Left renal cortex interstitium (tissue), 4 donors: ENCODE measurements around the gene CBX5. TPM values are rescaled to one million over a fixed set of nuclear protein-coding genes. Genes with fewer than 3 reads are reported as not detected.
A peak's percentile ranks its signal among the peaks of the same experiment; 100 is the strongest.
"Not testable (repeated sequence)": the region's sequence is repeated elsewhere in the genome, so short reads cannot be mapped to it uniquely, and the experiment has no call there.

ENCODE experiments used
- DNase-seq, 4 donors: peaks; one replicate each; pipeline ENCODE4 v3.0.0-alpha.2; 2013; ENCODE audit warnings: low read depth in 4 of 4, low spot score in 2 of 4, missing footprints in 1 of 4
- polyA plus RNA-seq, 4 donors: library from polyadenylated mRNA; unstranded; fragments of 120-200 nt; gene quantifications; one replicate each; pipeline ENCODE4 v1.2.1, GENCODE V29; 2013; ENCODE audit not compliant: insufficient read length in 4 of 4

The CBX5 gene
- polyA plus RNA-seq, 4 donors, result 106 to 135 (median 121) TPM

DNA sequence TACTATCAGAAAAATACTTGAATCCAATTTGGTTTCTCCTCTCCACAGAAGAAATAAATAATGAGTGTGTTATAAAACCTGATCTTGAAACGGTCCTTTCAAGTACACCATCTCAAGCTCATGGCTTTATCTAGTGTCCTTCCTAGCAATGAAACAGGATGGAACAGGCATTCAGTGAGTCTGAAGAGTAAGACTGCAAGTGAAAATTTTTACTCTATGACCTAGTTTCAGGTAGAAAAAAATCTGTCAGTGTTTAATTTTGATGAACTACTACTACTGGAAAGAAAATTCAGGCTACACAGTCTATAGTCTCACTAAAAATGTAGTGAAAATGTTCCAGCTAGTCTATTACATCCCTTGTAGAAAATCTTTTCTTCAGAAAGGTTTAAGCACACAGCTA, 7.7 kb downstream of the CBX5 start:
- DNase-seq, result no peak

GRCh38 chr12:54270345-54270744, 9.6 kb downstream of the CBX5 start:
- no peak for DNase-seq

- DNase-seq, result no peak
Measured at GRCh38 chr12:54266852-54267251, 13.1 kb downstream of the CBX5 start.

DNA sequence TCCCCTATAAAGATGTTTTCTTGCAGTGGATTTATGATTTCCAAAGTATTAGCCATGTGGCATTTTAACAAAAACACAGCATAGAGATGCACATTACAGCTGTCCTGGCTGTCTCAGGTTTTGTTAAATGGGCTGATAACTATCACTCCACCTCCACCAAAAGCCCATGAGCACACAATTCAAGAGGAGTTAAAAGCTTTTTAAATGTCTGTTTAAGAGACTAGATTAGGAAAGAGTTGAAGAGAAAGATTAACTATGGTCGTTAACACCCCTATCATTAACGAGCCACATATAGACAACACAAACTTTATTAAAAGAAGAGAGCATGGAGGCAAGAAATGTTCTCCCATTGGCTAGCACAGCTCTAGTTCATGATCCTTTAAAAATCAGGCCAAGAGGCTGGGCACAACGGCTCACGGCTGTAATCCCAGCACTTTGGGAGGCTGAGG, 14.5 kb downstream of the CBX5 start:
- no peak for DNase-seq

- DNase-seq, result no peak
Measured at GRCh38 chr12:54262403-54262925, 17.5 kb downstream of the CBX5 start.

- no peak for DNase-seq
Measured at GRCh38 chr12:54261815-54262402, 18.0 kb downstream of the CBX5 start.

DNA sequence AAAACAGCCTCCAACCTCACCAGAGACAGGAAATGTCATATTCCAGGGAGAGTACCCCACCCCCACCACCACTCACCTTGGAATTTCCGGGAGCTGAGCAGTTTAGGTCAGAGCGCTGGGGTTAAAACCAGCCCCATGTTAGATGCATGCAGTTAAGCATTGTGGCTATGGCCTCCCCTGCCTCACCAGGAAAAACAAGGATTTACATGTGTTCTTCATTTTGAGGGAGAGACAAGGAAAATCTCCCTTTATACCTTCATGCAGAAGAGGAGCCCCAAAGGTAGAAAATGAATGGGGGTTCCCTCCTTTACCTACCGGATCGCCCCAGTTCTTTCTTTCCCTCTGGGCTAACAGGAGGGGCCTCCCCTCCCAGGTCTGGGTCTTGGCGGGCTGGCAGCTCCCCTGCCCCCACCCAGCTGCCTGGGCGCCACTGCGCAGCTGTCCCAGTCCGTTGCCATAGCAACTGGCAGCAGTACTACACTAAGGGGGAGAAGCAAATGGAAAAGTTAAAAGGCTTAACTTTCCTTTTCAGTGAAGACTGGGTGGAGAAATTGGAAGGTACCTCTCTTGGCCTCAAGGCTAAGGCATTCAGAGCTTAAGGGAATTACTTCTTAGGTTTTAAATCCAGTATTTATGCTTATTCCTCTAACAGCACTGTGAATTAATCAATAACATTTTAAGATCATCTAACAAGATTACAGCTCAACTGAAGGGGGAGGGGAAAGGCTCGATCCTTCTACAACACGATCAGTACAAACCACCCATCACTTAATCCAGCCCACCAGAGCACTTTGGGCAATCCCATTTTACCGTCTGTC, 20.5 kb downstream of the CBX5 start:
- peak; percentile 79 to 88 (median 86) for DNase-seq

- no peak for DNase-seq
Measured at GRCh38 chr12:54258201-54258681, 21.7 kb downstream of the CBX5 start.

GRCh38 chr12:54257332-54257731, 22.6 kb downstream of the CBX5 start:
- DNase-seq, result no peak

- DNase-seq, result no peak
Measured at GRCh38 chr12:54253240-54253639, 26.7 kb downstream of the CBX5 start.

GRCh38 chr12:54251667-54252284, 28.1 kb downstream of the CBX5 start:
- no peak for DNase-seq

DNA sequence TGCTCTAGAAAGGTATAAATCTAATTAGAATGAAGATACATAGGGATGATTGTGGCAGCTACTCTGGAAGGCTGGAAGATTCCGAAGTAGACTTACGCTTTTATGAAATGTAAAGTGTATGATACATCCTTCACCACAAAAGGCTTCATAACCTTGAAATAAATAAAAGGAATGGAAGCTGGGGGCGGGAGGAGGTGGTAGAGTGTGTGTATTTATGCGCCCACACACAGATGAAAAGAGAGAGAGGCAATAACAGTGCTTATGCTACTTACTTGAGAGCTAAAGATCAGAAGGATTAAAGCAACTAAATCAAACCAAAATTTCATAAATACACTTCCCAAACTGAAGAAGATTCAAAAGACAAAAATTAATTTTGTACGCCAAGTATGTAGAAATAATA, 30.4 kb downstream of the CBX5 start:
- no peak for DNase-seq

DNA sequence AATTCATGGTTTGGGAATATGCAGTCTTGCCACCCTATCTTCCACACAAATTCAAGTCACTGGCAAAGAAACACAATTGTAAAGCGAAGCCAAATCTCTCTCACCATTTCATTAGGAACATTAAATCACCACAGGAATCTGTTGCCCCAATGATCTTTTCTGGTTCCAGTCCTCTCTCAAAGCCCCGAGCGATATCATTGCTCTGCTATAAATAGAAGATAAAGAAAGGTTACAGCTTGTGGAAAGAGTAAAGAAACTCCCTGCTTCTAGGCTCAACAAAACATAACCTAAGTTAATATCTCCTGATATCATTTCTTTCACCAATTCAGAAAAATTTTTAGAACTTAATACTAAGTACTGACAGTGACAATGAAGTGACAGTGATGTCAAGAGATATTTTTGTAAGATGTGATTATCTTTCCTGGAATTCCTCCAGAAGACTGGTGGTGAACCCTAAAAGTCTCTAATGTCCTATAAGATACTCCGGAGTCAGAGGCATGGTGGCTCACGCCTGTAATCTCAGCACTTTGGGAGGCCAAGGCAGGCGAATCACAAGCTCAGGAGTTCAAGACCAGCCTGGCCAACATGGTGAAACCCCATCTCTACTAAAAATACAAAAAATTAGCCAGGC, 33.8 kb downstream of the CBX5 start:
- no peak for DNase-seq

DNA sequence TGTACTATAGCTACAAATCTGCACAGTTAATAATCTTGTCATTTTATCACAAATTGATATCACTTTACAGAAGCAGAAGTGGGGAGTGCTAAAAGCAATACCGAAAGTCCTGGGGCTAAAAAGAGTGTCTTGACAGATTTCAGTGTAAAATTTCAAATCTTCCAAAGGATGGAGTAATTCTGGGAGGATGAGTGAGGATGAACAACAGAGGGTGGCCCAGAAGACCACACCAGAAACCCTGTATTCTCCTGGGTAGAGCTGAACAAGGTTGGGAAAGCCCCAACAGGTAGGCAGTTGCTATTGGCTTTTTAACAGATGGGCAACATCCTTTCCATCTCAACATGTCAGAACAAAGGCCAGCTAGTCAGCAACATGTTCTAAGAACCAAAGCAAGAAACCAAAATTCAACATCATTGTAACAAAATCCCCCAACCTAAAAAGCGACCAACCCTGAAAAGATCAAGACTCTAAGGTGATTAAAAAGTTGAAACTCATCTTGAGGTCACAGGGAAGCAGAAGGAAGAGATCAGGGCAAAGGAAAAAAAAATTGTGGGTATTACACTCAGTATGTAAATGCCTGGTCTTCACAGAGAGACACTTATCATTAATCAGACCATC, 38.8 kb downstream of the CBX5 start:
- no peak for DNase-seq

- DNase-seq, result no peak
Measured at GRCh38 chr12:54240129-54240528, 39.8 kb downstream of the CBX5 start.

- no peak for DNase-seq
Measured at GRCh38 chr12:54239620-54240019, 40.3 kb downstream of the CBX5 start.

- DNase-seq, result no peak
Measured at GRCh38 chr12:54238531-54238930, 41.4 kb downstream of the CBX5 start.

DNA sequence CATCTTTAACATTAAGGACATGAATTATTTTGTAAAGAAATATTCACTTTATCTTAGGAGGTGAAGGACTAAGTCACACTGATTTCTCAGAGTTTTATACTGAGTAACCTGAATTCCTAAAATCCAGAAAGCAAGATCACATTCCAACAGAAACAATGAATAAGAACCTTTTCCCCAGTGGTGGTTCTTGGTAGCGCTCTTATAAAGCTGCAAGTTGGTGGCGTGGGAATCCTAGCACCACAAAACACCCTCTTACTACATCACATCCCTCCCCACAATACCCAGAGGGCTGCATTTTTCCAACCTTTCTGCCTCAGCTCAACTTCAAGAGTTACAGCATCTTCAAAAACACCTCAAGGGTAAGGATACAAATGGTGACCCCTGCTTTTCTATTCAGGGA, 47.1 kb downstream of the CBX5 start:
- DNase-seq, result no peak

DNA sequence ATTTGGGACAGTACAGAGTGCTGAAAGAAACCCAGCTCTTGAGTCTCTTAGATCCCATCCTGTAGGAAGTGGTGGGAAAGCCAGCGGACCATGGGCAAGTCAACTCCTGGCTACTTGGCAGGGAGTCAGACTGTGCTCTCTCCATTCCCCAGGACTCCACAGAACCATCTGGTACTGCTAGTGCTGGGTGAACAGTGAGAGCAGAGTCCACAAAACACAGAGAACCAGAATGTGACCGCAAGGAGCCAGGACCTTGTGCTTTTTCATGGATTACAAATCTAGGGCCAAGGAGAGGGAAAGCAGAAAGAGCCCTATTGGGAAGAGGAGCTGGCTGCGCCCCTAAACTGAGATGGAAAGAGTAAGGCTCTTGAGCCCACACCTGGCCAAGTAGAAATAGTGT, 48.7 kb downstream of the CBX5 start:
- not testable (repeated sequence) for DNase-seq

- no peak for DNase-seq
Measured at GRCh38 chr12:54230555-54230954, 49.4 kb downstream of the CBX5 start.
